Kasumi-1 (cell line): ENCODE measurements around the gene SBF2.
"Not testable (repeated sequence)": the region's sequence is repeated elsewhere in the genome, so short reads cannot be mapped to it uniquely, and the experiment has no call there.

Source experiments
- DNase-seq, 2 experiments: peaks; one replicate each; lab custom pipeline; 2025; lab: John Stamatoyannopoulos, UW

Gene SBF2

DNA sequence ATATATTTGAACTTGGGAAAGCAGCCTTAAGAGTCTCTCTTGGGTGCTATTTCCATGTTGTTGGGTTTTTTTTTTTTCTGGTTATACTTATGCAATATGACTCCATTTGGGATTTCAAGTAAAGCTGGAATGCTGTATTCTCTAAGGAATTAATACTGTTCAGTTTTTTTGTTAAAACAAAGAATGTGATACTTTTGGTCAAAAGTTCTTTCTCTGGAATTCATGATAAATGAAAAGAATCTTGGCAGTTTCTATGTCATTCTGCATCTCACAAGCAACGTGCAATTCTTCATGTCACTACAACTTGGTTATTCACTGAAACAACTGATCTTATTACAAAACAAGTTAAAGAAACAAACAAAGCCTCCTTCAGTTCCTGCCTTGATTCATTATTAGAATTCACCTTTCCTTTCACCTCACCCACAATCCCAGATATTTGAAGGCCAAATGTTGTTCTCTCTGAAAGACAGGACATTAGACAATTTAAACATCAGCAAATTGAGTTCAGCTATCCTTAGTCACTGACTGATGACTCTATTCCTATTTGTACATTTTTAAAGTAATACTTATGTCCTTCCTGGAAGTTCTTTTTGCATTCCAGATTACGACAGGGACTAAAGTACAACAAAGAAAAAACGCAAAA, 176.2 kb downstream of the SBF2 start:
- no peak for DNase-seq

DNA sequence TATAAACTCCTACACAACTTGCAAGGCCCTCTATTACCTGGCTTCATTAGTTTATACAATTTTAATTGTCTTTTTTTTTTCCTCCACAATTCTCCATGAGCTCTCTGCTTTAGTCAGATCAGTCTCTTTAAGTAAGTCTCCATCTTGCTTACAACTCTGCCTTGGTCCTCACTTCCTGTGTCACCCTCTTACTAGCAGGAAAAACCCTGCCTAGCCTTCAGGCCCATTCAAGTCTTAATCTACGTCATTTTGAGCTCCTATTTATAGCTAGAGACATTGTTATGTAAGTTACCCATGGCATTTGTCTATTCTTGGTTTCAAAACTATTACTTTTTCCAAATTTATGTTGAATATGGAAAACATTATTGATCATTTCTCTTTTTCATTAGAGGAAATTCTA, 177.4 kb downstream of the SBF2 start:
- DNase-seq = no peak

DNA sequence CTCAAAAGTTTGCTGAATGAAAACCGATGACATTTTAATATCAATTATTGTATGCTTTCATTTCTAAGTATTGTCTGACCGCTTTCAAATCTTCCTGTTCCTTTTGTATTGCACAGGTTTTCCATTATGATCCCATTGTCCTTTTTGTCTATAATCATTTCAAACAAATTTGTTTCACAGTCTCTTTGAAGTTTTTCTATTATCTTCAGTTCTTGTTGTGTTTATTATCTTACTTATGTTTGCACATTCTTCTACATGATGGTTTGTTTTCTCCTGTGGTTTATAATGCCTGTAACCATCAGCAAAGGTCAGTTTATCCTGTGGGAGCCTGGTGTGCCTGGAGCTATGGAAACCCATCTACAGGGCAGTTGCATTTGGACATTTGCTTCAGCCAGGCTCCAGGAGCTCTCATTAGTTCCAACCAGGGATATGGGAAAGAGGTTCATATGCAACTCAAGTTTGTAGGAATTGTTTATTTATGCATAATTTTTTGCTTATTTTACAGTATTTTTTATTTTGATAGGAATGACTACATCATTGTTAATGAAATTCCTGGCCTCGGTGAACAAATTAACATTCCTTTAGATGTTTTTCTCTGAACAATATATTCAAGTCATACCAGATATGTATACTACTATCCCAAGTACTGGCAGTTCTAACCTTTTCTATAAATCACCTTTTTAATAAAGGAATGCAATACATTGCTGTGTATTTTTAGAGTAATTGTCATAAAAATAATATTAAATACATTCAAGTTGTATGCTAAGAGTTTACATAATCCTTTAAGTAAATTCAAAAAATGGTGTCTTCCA, 179.2 kb downstream of the SBF2 start:
- DNase-seq = no peak

DNA sequence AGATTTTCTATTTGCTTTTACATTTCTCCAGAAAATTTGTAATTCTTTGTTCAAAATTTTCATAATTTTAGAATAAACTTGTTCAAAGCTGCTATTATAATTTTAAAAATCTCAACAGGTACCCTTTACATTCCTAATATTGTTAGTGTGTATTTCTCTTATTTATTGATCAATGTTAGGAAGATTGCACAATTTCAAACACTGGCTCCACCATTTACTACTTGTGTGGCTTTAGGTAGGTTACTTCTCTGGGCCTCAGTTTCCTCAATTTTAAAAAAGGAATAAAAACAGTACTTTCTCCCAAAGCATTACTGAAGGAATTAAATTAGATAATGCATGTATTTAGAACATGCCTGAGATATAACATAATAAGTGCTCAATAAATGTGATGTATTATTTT, 180.2 kb downstream of the SBF2 start:
- no peak for DNase-seq

DNA sequence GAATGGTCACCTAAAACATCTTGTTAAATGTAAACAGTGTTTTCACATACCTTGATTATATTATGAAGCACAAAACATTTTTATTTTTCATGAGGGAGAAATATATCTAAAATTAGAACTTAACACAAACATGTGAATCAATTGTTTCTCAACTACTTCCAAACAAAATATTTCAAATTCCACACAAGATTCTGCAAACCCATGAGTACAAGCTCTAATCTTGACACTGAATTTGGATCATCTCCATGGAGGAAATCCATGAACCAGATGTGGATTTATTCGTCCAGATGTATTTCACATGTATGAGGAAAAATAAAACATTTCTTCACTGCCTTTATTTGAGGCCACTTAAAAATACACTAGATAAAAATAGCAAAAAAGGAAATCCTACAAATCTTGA, 184.2 kb downstream of the SBF2 start:
- DNase-seq = no peak

DNA sequence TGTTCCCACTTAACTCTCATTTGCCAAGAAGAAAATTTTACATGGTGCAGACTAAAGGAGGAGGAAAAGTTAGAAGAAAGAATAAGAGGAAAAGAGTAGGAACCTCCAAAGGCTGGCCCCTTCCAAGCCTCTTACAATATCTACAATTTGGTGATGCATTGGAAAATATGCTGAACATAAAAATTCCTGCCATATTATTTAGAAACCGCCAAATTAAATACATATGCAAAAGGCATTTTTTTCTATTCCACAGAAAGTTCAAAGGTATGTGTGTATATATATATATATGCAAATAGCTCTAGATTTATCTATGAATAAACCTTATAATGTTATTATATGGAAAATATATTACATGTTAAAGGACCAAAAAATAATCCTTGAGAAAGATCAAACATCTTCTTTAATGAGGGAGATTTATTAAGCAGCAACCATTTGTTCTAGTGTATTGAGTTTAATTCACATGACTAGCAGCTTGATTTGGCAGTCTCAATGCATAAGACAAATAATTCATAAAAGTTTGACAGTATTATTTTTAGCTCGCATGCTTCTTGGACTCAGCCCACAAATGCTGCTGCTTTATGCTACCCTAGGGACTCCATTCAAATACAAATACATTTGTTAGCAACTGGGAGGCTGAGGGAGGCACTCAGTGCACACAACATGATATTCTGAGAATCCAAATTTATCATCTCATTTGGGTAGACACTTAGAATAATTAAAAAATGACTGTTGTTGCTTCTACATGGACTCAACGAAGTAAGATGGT, 184.9 kb downstream of the SBF2 start:
- DNase-seq = no peak

DNA sequence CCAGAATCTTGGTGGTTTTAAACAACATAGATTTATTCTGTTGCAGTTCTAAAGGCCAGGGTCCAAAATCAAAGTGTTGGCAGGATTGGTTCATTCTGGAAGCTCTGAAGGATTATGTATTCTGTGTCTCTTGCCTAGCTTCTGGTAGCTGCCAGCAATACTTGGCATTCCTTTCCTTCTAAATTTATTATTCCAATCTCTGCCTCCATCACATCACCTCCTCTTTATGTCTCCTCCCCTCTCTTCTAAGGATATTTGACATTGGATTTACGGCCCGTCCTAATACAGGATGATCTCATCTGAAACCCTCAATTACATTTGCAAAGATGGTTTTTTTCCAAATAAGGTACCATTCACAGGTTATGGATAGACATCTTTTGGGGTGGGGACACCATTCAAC, 186.5 kb downstream of the SBF2 start:
- no peak for DNase-seq

DNA sequence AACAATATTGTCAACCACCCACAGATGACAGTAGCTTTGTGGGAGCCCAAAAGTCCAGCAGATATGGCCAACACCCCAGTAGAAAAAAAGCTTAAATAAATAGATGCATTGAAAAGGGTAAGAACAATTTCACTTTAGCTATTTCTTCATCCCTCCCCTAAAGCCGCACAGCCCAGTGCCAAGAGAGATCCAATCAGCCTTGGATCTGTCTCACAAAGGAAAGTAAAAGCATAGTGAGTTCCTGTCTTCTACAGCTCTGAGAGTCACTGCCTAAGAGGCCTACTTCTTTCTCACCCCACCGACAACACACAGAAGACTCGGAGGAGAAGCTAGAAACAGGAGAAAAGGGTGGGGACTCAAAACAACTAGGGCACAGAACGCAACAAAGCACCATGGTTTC, 196.4 kb downstream of the SBF2 start:
- no peak for DNase-seq

DNA sequence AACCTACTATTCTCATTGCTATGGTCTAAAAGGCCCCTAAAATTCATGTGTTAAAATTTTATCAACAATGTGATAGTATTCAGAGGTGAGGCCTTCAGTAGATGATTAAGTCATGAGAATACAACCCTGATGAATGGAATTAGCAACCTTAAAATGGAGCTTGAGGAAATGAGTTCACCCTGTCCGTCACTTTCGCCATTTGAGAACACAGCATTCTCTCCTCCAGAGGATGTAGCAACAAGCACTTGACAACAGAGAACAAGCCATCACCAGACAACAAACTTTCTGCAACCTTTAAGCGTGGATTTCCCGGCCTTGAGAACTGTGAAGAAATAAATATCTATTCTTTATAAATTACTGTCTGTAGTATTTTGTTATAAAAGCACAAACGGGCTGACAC, 197.0 kb downstream of the SBF2 start:
- DNase-seq = no peak

DNA sequence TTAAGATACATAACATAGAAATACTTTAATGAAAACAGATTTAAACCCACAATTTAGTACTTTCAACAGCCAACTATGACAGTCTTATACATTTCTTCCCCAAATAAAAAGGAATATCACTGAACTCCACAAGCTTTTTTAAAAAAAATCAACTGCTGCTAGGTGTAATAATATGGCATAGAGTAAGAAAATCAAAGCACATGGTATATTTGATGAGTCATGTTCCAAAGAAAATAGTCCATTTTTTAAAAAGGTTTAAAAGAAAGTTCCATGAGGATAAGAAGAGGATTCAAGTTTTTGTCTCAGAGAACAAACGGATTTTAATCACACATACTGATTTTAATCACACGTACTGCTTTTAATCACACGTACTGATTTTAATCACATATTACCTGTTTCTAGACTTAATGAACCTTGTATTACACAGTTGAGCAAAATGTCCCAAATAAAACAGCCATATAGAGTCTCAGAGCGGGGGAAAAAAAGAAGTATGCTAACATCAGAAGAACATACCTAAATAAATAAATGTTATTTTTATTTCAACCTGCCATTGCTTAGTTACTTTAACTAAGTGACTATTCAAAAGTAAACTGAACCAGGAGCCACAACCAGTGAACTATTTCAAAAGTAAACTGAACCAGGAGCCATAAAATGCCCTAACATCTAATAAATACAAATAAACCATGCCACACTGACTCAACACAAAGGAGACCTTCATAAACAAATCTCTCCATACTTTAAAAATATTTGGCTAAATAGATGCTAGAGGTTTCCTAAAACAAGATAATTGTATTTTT, 198.4 kb downstream of the SBF2 start:
- no peak for DNase-seq

DNA sequence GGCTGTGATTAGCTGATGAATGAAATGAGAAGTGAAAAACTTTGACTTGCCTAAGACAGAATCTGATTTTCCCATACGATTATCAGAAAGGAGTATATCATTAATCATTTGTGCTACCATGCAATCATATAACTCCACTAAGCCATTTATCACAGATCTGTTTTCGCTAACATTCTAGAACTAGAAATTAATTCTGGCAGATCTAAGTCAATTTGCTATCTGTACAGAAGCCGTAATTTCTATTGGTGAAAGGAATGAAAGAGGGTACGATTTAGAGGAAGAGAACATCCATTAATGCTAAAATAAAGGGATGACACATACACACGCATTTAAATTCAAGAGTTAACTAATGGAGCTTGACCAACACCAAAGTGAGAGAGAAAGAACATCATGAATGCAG, 201.6 kb downstream of the SBF2 start:
- no peak for DNase-seq

DNA sequence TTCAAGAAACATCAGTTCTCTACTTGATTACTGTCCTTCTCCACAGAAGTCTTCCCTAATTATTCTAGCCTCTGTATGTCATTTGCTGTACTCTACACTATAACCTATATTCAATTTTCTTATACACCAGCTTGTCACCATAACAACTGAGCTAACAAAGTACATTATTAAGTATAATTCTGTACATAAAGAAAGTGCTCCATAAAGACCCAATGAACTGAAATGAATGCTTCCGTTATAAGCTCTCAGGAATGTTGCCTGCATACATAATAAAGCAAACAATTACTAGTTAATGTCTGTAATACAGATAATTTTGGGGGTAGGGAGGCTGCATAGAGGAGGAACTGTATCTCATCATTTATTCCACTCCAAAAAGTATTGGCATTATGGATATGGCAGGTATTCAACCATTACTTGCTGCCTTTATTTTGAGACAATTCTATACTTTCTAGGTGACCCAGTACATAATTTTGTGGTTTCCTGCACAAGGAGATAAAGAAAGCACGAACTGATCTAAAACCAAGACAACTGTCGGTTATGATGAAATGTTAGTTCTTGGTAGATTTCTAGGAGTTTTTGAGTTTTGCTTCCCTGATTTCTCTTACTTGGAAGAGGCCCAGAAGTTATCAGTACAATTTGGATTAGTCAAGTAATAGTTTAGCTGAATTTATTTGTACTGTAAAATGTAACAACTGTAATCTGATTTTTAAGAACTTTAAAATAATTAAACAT, 202.5 kb downstream of the SBF2 start:
- DNase-seq = peak in 1 of 2 experiments; percentile 29

DNA sequence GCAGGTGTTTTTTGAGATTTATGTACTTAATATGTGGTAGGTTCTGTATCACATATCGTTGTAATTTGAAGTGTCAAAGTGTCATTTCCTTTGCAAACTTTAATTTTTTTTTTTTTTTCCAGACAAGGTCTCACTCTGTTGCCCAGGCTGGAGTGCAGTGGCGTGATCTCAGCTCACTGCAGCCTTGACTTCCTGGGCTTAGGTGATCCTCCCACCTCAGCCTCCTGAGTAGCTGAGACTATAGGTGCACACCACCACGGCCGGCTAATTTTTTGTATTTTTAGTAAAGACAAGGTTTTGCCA, 206.1 kb downstream of the SBF2 start:
- DNase-seq = not testable (repeated sequence)

DNA sequence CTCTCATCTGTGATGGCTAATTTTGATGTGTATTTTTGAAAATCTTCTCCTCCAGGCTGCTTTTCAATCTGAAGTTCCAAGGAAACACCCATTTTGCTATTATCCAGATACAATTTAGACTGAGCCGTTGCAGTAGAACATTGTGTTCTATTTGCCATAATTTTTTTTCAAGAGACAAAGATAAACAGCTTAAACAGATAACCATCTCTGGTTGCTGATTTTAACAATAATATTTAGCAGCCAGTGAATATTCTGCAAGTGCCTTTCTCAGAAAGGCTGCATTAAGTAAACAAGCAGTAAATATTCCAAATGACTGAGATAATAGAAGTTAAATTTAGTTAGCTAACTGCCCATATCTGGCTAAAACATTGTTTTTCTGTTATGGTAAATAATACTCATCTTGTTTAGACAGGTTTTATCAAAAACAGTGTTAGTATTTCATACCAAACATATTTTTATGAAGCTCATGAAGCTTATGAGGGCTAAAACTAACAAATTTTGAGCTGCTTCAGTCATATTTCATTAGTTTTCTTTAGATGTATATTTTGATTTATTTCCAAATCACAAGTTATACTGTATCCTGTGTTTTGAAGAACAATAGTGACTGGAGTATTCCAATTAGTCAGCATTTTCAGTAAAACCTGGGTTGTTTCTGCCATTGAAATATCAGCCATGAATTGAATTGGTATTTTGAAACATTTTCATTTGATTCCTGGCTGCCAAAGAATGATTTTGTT, 206.7 kb downstream of the SBF2 start:
- DNase-seq = no peak

DNA sequence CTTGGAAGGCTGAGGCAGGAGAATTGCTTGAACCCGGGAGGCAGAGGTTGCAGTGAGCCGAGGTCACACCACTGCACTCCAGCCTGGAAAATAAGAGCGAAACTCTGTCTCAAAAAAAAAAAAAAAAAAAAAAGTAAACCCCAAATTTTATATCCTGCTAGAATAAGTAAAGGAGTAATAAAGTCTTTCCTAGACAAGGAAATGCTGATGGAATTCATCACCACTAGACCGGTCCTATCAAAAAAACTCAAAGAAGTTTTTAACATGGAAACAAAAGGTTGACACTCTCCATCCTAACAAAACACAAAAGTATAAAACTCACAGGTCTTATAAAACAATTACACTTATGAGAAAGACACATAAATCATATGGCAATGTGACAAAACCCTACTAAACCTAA, 213.9 kb downstream of the SBF2 start:
- DNase-seq = no peak

DNA sequence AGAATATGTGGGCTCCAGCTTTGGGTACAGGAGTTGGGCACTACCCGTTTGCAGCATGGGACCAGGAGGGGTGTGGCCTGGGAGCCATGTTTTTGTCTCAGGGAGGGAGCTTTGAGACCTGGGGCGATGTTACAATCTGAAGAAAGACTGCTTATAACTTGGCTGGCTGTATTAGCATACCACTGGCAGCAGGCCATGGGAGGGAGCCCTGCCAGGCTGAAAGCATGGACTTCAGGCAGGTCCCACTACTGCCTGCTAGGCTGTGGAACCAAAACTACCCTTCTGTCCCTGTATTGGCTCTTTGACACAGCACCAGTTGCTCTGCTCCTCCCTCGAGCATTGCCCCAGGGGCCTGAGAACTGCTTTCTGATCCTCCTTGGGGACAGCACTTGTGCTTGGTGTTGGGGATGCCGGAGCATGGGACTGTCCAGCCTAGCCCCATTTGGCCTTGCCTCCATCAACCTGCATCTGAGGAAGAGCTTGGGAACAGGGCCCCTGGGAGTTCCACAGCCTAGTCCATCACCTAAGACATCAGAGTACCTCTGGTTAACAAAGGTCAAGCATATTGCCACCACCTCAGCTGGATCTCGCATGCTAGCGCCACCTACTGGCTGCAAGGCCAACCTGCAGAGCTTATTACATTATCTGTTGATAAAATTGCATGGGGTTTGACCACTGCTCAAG, 217.4 kb downstream of the SBF2 start:
- DNase-seq = peak in 1 of 2 experiments; percentile 24

DNA sequence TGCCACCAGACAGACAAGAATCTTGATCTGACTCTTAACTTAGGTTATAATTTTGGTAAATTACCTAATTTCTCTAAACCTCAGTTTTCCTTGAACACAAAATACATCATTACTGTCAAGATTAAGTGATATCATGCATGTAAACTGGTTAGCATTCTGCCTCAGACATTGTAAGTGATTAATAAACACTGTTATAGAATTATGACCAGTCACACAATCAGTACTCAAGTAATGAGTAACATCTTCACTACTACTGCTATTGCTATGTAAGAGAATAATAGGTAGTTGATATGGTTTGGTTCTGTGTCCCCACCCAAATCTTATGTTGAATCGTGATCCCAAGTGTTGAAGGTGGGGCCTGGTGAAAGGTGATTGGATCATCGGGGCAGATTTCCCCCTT, 218.9 kb downstream of the SBF2 start:
- no peak for DNase-seq

DNA sequence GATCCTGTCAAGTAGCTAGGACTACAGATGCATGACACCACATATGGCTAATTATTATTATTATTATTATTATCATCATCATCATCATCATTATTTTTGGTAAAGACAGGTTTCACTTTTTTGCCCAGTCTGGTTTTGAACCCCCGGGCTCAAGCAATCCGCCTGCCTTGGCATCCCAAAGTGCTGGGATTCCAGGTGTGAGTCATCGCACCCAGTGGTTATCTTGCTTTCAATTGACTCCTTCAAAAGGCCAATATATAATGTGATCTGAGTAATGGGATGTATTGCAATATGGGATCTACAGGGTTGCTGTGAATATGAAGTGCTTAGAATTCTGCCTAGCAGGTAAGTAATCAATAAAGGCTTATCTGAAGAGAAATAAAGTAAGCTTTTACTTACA, 221.2 kb downstream of the SBF2 start:
- DNase-seq = no peak

DNA sequence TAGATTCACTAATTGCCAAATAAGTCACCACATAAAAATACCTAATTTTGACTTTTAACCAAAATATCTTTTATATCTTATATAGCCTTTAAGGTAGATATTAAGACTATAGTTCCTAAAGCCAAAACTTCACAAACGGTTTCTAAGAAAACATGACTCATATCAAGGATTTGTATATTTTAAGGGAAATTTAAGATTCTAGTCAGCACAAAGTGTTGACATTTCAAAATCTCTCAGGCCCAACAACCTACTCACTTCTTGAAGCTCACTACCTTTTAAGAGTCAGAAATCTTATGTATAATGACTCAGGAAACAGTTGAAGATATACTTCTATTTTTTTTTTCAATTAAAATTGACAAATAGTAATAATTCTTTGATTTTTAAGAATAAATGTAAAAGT, 221.9 kb downstream of the SBF2 start:
- DNase-seq = no peak

DNA sequence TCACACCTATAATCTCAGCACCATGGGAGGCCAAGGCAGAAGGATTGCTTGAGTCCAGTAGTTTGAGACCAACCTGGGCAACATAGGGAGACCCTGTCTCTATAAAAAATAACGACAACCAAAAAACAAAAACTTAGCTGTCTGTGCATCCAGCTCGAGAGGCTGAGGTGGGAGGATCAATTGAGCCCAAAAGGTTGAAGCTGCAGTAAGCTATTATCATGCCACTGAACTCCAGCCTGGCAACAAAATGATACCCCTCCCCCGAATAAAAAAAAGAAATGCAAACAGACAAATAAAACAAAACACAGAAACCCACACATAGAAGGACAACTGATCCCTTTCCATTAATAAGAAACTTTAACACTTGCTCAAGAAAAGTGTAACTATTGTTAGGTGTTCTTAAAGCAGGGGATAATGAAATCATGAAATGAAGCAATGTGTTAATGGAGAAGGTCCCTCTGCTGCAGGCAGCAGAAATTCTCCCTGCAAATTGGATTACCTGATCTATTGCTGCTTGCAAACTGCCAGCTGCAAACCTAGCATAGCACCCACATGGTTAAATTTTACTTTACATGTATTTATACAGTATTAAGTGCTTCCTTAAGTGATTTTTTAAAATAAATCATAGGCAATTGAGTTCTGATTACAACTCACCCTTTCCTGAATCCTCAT, 226.3 kb downstream of the SBF2 start:
- DNase-seq = no peak
